Measurements from ENCODE around the gene XAB2.

The XAB2 gene

DNA sequence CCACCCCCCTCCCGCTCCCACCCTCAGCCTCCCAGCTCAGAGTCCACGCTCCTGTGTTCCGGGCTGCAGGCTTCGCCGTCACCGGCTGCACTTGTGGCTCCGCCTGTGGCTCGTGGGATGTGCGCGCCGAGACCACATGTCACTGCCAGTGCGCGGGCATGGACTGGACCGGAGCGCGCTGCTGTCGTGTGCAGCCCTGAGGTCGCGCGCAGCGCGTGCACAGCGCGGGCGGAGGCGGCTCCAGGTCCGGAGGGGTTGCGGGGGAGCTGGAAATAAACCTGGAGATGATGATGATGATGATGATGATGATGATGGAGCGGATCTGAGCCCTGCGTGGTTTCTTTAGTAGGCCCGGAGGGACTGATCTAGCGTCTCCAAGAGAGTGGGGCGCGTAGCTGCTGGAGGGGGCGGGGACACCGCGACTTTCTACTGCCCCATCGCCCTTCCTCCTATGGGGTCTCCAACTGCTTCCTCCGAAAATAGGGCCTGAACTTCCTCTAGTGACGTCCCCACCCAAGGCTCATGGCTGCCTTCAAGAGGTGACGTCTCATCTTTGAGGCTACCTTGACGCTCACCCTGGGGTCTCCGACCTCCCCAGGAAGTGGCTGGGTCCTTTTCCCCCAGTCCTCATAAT lies 40.9 kb upstream of the XAB2 start (continued):
- TF ChIP-seq ZNF148 (tag by site-specific recombination; IDR thresholded peaks at IDR 0.05; ENCODE audit: borderline replicate concordance) (no peak), ZBTB6 (tag by site-specific recombination; IDR thresholded peaks at IDR 0.05) (peak; percentile 61; the same call in 1 of the 2 replicates), ZNF701 (tag by site-specific recombination; IDR thresholded peaks at IDR 0.05) (no peak), ZNF114 (tag by site-specific recombination; IDR thresholded peaks at IDR 0.05) (no peak), ZNF146 (tag by site-specific recombination; IDR thresholded peaks at IDR 0.05) (no peak)

GRCh38 chr19:7669641-7670040 lies 40.3 kb upstream of the XAB2 start:
- Histone ChIP-seq H3K4me1 (ENCODE audit: control insufficient read depth, insufficient read depth, low read length) (no peaks in the 10 kb centered on the region), H3K9me3 (ENCODE audit: control insufficient read depth, insufficient read depth, low read depth, low read length) (no peaks in the 10 kb centered on the region), H3K36me3 (ENCODE audit: control insufficient read depth in 2 of 2, insufficient read depth in 1 of 2, low read length in 2 of 2) (no peaks in the 10 kb centered on the region), H3K27ac (ENCODE audit: extremely low read depth, low read depth, low read length) (no peak overlapping the region), H3K4me3 (ENCODE audit: low read depth, low read length) (no peak overlapping the region)
- TF ChIP-seq, protein P1, sequence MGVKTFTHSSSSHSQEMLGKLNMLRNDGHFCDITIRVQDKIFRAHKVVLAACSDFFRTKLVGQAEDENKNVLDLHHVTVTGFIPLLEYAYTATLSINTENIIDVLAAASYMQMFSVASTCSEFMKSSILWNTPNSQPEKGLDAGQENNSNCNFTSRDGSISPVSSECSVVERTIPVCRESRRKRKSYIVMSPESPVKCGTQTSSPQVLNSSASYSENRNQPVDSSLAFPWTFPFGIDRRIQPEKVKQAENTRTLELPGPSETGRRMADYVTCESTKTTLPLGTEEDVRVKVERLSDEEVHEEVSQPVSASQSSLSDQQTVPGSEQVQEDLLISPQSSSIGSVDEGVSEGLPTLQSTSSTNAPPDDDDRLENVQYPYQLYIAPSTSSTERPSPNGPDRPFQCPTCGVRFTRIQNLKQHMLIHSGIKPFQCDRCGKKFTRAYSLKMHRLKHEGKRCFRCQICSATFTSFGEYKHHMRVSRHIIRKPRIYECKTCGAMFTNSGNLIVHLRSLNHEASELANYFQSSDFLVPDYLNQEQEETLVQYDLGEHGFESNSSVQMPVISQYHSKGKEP (tag by site-specific recombination; IDR thresholded peaks at IDR 0.05), result no peak
- TF ChIP-seq PRDM4 (tag by site-specific recombination; IDR thresholded peaks at IDR 0.05) (no peak), ZNF473 (tag by site-specific recombination; IDR thresholded peaks at IDR 0.05) (no peak)
- ChIA-PET CTCF (interaction anchor here (0.6 to 1.4 kb wide), 3 partner anchors 11 to 315 kb away, joined by 3 to 5 read pairs (median 3); partner anchors contain the start of gene TRAPPC5), POLR2A (interaction anchor here (0.6 to 1.1 kb wide), 2 partner anchors 11 kb away, joined by 4 read pairs; partner anchors contain the start of gene TRAPPC5)

DNA sequence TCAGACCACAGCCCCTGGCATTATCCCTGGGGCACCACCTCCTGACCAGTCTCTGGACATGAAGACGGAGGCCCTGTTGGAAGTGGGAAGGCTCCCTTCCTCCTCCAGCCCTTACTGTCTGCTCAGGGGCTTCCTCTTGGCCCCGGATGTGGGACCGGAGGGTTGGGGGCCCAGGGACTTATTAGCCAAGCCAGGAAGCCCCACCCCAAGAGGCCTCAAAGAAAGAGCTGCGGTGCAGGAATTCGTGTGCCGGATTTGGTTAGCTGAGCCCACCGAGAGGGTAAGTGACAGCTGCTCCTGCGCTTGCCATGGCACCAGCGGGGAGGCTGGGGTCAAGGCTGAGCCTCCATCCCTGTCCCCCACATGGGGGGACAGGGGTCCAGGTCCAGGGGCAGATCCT lies 39.5 kb upstream of the XAB2 start, which contains the start of gene RETN:
Gene RETN, plus strand, starts transcription at position 208 of the 400 bp plus-strand sequence. CDS start 278 bp downstream, outside the sequence.
- Histone ChIP-seq H3K4me1 (ENCODE audit: control insufficient read depth, insufficient read depth, low read length) (no peaks in the 10 kb centered on the region), H3K27ac (ENCODE audit: extremely low read depth, low read depth, low read length) (no peak within 1 kb of the TSS), H3K36me3 (ENCODE audit: control insufficient read depth in 2 of 2, insufficient read depth in 1 of 2, low read length in 2 of 2) (no peaks in the 10 kb centered on the region), H3K4me3 (ENCODE audit: low read depth, low read length) (no peak within 1 kb of the TSS), H3K9me3 (ENCODE audit: control insufficient read depth, insufficient read depth, low read depth, low read length) (no peaks in the 10 kb centered on the region)
- POLR2A ChIA-PET, result interaction anchor here (1.1 kb wide), 1 partner anchor 12 kb away, joined by 4 read pairs; the partner anchor contains the start of gene TRAPPC5
- CTCF ChIA-PET, result interaction anchor here (1.4 kb wide), 1 partner anchor 12 kb away, joined by 5 read pairs; the partner anchor contains the start of gene TRAPPC5
- no peak for TF ChIP-seq ZSCAN4 (tag by site-specific recombination; IDR thresholded peaks at IDR 0.05)
- no peak for TF ChIP-seq MEIS1 (CRISPR knock-in tag; IDR thresholded peaks at IDR 0.05; ENCODE audit: borderline replicate concordance)
- no peak for TF ChIP-seq ZIC2 (tag by site-specific recombination; IDR thresholded peaks at IDR 0.05)
- no peak for TF ChIP-seq ZNF24 (tag by site-specific recombination; IDR thresholded peaks at IDR 0.05)
- no peak for TF ChIP-seq AEBP2 (tag by site-specific recombination; IDR thresholded peaks at IDR 0.05; ENCODE audit: borderline replicate concordance)
- no peak for TF ChIP-seq ZNF548 (tag by site-specific recombination; IDR thresholded peaks at IDR 0.05)
- TF ChIP-seq ZEB2 (tag by site-specific recombination; IDR thresholded peaks at IDR 0.05), result no peak
- TF ChIP-seq ZNF23 (tag by site-specific recombination; IDR thresholded peaks at IDR 0.05; ENCODE audit: borderline replicate concordance), result no peak
- no peak for TF ChIP-seq ZSCAN18 (tag by site-specific recombination; IDR thresholded peaks at IDR 0.05)
- TF ChIP-seq EGR2 (tag by site-specific recombination; IDR thresholded peaks at IDR 0.05; ENCODE audit: low read depth), result no peak
- no peak for TF ChIP-seq ZNF211 (tag by site-specific recombination; IDR thresholded peaks at IDR 0.05; ENCODE audit: low read depth)
- no peak for TF ChIP-seq ZSCAN23 (tag by site-specific recombination; IDR thresholded peaks at IDR 0.05)

All from HEK293 (cell line).